Measurements from ENCODE around the gene KIAA0232.

- TF ChIP-seq ZBTB33 (IDR thresholded peaks at IDR 0.05) (no peak), CTCF (IDR thresholded peaks at IDR 0.05; ENCODE audit: low read depth, low read length, missing input control) (no peak), FOXA1 (IDR thresholded peaks at IDR 0.05) (no peak), SP1 (IDR thresholded peaks at IDR 0.05) (no peak), EGR1 (IDR thresholded peaks at IDR 0.05; ENCODE audit: low read depth in 2 of 2) (no peak), RXRA (IDR thresholded peaks at IDR 0.05) (no peak), RAD21 (IDR thresholded peaks at IDR 0.05) (no peak), MAX (IDR thresholded peaks at IDR 0.05) (no peak), ATF3 (IDR thresholded peaks at IDR 0.05) (no peak), GABPA (IDR thresholded peaks at IDR 0.05 in 1 of 2, conservative IDR thresholded peaks at IDR 0.05 in 1 of 2) (no peak), FOXA2 (IDR thresholded peaks at IDR 0.05) (no peak), HNF4A (conservative IDR thresholded peaks at IDR 0.05) (no peak)
Measured at GRCh38 chr4:6932475-6932874, 149.9 kb downstream of the KIAA0232 start.
